GM12891 (cell line): ENCODE measurements around the gene P2RX4.

Source experiments
- POLR2A ChIP-seq: IDR thresholded peaks from 2 replicates; pipeline ENCODE4 v1.6.1; 2011; ENCODE audit warnings: low read depth, low read length, control low read depth
- POLR2AphosphoS5 ChIP-seq: IDR thresholded peaks from 2 replicates; pipeline ENCODE4 v1.6.1; 2011; ENCODE audit warnings: low read depth, low read length, control low read depth
- SPI1 ChIP-seq: IDR thresholded peaks from 2 replicates; pipeline ENCODE4 v1.6.1; 2011; ENCODE audit warnings: low read depth, low read length, control low read depth
- TAF1 ChIP-seq: IDR thresholded peaks from 2 replicates; pipeline ENCODE4 v1.6.1; 2011; ENCODE audit warnings: low read depth, low read length, control low read depth

DNA sequence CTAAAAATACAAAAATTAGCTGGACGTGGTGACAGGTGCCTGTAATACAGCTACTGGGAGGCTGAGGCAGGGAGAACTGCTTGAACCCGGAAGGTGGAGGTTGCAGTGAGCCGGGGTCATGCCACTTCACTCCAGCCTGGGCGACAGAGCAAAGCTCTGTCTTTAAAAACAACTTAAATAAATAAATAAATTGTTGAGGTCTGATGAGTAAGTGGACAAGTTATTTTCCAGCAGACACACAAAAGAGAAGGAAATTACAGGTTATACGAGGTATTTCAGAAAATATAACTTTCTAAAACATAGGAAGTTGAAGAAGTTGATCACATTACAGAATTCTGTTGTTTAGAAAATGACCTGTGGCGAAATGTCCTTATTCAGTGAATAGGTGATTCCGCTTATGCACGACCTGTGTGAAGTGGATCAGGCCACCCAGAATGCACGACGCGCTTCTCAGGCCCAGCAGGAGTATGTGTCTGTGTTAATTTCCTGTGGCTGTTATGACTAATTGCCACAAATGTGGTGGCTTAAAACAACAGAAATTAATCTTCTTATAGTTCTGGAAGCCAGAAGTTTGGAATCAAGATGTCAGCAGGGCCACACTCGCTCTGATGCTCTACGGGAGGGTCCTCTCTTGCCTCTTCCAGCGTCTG lies 39.2 kb upstream of the P2RX4 start:
- no peak for TF ChIP-seq POLR2AphosphoS5
- no peak for TF ChIP-seq POLR2A
- TF ChIP-seq SPI1 = no peak
- TF ChIP-seq TAF1 = no peak
